ENCODE measurements around the gene BAHCC1. TPM values are rescaled to one million over a fixed set of nuclear protein-coding genes. Genes with fewer than 3 reads are reported as not detected.

The BAHCC1 gene
- 34.8 TPM for total RNA-seq

DNA sequence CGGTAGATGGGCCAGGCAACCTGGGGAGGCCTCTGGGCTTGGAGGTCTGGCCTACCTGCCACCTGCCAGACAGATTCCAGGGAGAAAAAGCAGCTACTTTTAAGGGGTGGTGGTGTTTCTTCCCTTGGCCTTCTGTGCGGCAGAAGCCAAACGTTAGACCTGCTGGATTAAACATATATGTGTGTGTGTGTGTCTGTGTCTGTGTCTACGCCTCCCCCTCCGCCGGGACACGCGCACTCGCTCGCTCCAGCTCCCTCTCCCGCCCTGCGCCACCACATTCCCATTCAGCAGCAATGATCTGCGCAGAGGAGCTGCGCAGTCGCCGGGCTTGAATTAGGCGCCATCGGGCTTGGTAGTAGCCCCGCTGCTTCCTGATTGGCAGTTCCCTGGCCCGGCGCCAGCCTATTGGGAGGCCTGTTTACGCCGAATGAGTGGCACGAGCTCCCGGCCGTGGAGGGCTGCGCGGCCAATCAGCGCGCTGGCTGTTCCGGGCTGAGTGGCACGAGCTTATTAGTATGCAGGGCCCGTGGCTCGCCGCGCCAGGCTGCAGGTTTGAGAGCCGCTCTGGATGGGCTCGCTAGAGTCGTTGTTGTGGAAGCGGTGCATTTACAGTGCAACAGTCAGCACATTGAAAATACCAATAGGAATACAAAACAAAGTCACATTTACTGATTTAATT lies at the start of gene BAHCC1:
Gene BAHCC1, plus strand, starts transcription at position 537 of the 679 bp plus-strand sequence. CDS start 4,283 bp downstream, outside the sequence.

DNA sequence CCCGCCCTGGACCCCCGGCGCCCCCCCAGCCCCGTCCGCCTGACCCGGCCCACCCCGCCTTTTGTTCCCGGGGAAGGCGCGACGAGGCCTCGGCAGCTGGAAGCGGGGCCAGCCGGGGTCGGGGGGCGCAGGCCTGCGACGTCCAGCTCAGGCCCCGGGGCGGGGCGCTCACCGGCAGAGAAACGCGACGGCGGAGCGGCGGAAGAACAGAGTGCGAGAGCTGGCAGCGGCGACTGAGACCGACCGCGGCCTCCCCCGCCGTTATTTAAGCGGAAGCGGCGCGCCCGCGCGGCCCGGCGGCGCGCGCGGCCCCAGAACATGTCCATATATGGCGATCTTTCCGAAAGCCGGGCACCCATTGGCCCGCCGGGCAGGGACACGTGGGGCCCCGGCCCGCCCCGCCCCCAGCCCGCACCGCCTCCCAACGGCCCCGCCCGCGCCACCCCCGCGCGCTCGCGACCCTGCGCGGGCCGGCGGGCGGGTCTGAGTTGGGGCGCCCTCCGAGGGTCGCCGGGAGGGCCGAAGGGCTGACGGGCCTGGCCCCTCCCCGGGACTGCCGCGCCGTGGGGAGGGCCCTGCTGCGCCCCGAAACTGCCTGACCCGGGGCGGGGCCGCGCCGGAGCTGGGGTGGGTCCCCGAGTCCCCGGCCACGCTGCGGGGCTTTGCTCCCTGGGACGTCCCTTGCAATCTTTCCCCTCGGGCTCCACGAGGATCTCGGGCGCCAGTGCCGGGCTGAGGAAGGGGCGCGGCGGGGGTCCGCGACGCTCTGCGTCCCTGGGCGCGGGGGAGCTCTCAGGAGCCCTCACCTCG lies 117.5 kb downstream of the BAHCC1 start, which contains the start of gene ACTG1:
Gene ACTG1, minus strand, starts transcription at position 238 of the 810 bp plus-strand sequence. CDS start 445 bp downstream, outside the sequence.

Other genes with a start within 250 kb of the BAHCC1 start
- gene PVALEF, start 229.9 kb upstream of the BAHCC1 start, total RNA-seq, result not detected
- gene AATK, start 229.2 kb upstream of the BAHCC1 start, total RNA-seq, result 19.9 TPM
- 18.4 TPM for gene CEP131, start 172.5 kb upstream of the BAHCC1 start, total RNA-seq
- gene TEPSIN, start 156.4 kb upstream of the BAHCC1 start, total RNA-seq, result 22.7 TPM
- 13.4 TPM for gene NDUFAF8, start 156.1 kb upstream of the BAHCC1 start, total RNA-seq
- 55.7 TPM for gene SLC38A10, start 100.2 kb upstream of the BAHCC1 start, total RNA-seq
- 5,635 TPM for gene ACTG1, start 117.3 kb downstream of the BAHCC1 start, total RNA-seq
- 7.9 TPM for gene FSCN2, start 132.9 kb downstream of the BAHCC1 start, total RNA-seq
- gene FAAP100, start 156.9 kb downstream of the BAHCC1 start, total RNA-seq, result 44.5 TPM
- 75.5 TPM for gene NPLOC4, start 241.7 kb downstream of the BAHCC1 start, total RNA-seq
- gene TSPAN10, start 241.7 kb downstream of the BAHCC1 start, total RNA-seq, result 39.1 TPM

Measured in camera-type eye (tissue), 1 donor.